GM12872 (cell line): Measurements from ENCODE around the gene ZNF92.

ENCODE experiments used
- TF ChIP-seq, protein P1 (sequence below): IDR thresholded peaks from 3 replicates; pipeline ENCODE4 v1.5.1; 2011; ENCODE audit warnings: low read depth, mild to moderate bottlenecking, low read length, moderate library complexity; ENCODE audit not compliant: insufficient read depth

ZNF92 gene

GRCh38 chr7:65371468-65371867, 2.2 kb upstream of the ZNF92 start:
- TF ChIP-seq, protein P1, sequence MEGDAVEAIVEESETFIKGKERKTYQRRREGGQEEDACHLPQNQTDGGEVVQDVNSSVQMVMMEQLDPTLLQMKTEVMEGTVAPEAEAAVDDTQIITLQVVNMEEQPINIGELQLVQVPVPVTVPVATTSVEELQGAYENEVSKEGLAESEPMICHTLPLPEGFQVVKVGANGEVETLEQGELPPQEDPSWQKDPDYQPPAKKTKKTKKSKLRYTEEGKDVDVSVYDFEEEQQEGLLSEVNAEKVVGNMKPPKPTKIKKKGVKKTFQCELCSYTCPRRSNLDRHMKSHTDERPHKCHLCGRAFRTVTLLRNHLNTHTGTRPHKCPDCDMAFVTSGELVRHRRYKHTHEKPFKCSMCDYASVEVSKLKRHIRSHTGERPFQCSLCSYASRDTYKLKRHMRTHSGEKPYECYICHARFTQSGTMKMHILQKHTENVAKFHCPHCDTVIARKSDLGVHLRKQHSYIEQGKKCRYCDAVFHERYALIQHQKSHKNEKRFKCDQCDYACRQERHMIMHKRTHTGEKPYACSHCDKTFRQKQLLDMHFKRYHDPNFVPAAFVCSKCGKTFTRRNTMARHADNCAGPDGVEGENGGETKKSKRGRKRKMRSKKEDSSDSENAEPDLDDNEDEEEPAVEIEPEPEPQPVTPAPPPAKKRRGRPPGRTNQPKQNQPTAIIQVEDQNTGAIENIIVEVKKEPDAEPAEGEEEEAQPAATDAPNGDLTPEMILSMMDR, result no peak

DNA sequence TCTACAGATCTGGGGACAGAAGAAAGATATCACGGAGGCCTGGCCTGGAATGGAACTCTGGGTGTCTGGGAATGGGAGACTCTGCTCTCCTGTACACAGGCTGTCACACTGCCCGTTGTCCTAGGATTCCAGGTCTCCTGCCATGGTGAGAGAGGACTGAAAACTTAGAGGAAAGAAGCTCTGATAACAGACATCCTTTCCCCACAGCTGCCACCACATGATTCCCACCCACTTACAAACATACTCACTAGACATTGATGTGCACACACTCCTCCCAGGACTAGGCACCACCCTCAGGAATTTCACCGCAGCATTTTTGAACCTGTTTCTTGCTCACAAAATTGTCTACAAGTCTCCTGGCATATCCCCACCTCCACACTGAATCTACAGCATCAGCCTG, 5.7 kb downstream of the ZNF92 start:
- TF ChIP-seq, protein P1, result no peak

GRCh38 chr7:65381742-65382141, 8.1 kb downstream of the ZNF92 start:
- TF ChIP-seq, protein P1, result no peak

DNA sequence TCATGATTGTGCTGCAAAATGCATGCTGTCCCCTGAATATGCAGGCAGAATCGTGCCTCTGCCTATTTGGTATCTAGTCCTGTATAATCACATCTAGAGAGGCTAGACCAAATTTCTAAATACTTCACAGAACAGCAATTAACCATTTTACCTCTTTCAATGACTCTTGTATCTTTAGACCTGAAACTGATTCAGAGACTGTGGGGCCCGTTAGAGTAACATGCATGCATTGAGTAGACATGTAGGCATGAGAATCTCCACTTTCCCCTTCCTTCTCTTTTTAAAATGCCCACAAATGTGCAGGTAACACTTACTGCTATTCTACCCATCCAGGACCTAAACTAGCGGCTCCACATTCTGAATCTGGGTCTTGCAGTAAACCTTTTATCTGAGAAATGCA, 8.8 kb downstream of the ZNF92 start:
- TF ChIP-seq, protein P1, result no peak

DNA sequence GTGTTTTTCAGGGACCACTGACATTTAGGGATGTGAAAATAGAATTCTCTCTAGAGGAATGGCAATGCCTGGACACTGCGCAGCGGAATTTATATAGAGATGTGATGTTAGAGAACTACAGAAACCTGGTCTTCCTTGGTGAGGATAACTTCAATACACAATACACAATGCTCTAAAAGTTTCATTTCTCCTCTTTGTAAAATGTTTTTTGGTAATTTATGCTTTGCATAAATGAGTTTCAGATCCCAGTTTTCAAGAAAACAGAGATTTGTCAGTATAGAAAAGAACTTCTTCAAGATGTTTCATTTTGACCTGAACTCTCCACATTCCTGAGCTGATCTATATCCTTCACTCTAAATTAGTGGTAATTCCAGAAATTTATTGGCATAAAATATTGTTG, 14.2 kb downstream of the ZNF92 start:
- TF ChIP-seq, protein P1, result no peak

DNA sequence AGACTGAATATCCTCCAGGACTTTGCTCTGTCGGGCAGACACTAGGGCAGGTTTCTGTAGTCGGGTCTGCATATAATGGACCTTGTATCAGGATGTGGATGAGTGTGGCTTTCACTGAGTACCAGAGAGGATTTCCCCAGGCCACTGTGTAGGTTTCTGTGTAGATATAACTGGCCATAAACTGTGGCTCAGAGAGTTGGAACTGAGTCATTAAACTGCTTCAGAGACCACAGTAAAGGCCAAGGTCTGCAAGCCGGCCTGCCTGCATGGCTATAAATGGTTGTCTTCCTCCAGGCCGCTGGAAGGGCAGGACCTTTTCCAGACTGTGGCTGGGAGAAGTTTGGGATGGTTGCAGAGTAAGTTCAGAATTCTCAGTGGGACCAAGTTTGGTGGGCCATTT, 16.9 kb downstream of the ZNF92 start:
- TF ChIP-seq, protein P1, result no peak

- TF ChIP-seq, protein P1, result no peak
Observed at GRCh38 chr7:65397730-65398142, 24.1 kb downstream of the ZNF92 start.

DNA sequence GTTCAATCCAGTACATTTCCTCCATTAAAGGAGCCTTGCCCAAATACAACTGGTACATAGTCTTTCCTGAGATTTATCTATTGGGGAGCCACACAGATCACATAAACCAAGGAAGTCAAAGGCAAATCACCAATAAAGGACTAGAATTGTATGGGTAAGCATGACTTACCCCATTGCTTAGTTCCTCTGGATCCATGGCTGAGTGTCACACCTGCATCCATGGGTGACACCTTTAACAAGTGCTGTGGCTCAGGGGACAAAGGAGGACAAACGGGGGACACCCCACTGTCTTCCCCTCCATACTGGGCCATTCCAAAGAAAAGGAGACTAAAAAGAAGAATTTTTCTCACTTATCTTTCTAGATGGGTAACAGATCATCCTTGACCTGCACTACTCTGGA, 30.4 kb downstream of the ZNF92 start:
- TF ChIP-seq, protein P1, result no peak
